SIG-M5 (cell line): ENCODE data around the gene OR5B21.

Experiments
- DNase-seq: peaks from one replicate; lab custom pipeline; 2025; lab: John Stamatoyannopoulos, UW

Gene OR5B21

DNA sequence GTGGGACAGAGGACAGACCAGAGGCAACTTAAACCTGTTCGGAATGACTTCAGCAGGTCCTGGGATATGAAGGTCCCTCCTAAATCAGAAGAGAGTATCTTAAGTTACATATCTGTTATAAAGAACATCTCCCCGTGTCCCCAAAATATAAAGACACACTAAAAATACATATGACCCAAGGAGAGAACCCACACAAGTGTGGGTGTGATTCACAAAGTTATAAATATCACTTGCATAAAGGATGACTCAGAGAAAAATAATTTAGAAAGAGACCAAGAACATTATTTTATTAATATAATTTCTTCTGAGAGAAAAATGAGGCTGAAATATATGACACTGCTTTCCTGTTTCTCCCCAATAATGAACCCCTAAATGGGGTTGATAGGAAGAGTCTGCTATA, 14.2 kb downstream of the OR5B21 start:
- DNase-seq = no peak

DNA sequence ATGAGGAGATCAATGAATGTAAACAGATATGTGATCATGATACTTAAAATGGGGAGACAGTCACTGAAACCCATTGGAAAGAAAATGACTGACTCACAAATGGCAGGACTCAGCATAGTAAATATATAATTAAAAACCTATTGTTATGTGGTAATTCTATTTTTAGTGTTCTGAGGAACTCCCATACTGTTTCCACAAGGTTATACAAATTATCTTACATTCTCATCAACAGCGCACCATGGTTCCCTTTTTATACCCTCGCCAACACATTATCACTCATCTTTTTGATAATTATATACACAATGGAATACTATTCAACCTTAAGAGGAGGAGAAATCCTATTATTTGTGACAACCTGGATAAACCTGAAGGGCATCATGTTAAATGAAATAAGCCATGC, 17.1 kb downstream of the OR5B21 start:
- DNase-seq = no peak

DNA sequence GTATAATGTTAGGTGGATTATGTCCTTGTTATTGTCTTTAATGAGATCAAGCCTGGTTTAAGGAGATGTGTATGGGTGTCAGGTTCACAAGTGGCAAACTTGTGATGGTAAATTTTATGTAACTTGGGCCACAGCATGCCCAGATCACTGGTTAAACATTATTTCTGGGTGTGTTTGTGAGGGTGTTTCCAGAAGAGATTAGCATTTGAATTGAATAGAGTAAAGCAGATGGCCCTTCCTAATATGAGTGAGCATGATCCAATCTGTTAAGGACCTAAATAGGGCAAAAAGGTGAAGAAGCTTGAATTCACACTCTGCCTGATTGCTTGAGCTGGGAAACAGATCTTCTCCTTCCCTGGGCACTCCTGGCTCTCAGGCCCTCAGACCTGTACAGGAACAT, 20.7 kb downstream of the OR5B21 start:
- no peak for DNase-seq

DNA sequence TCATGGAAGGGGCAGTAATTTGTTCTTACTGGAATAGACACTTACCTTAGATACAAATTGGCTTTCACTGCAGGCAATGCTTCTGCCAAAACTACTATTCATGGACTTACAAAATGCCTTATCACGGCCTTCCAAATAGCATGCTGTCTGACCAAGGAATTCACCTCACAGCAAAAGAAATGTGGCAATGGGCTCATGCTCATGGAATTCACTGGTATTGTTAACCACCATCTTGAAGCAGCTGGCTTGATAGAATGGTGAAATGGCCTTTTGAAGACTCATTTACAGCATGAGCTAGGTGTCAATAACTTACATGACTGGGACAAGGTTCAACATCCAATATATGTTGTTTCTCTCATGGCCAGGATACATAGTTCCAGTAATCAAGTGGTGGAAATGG, 21.9 kb downstream of the OR5B21 start:
- DNase-seq = no peak

DNA sequence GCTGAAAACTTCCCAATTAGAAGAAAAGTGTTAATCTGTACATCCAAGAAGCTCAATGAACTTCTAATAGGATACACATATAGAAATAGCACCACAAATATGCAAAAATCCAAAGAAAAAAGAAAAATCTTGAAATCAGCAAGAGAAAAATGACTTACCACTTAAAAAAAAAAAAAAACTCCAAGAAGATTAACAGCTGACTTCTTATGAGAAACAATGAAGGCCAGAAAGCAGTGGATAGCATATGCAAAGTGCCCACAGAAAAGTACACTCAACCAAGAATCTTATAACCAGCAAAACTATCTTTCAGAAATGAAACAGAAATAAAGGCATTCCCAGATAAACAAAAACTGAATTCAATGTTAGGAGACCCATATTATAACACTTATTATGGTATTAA, 36.0 kb downstream of the OR5B21 start:
- DNase-seq = no peak

DNA sequence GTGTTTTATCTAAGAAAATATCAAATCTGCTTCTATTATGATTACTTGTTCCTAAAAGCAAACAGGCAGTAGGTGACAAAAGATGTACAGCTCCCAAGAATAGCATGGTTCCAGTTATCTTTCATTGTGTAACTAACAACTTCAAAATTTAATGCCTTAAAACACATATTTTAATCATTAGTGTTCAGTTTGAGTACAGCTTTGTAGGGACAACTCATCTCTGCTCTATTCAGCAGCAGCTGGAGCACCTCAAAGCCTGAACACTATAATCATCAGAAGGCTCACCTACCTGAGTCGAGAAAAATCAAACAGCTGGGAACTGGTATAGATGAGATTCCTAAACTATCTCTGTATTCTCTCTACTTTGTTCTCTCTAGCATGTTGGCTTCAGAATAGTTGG, 41.6 kb downstream of the OR5B21 start:
- DNase-seq = no peak

DNA sequence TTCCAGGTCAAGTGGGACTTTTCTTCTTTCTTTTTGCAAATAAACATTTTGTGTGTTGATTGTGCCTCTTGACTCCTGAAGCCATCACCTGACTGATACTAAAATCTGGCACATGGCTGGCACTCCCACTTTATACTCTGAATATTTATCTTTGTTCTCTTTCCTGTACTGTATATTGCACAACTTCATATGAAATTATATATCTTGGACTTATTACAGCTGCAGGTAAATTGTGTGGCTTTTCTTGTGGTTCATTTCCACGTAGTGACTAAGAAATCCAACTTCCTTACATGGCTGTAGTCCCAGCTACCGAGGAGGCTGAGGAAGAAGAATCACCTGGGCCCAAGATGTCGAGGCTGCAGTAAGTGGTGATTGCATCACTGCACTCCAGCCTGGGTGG, 42.2 kb downstream of the OR5B21 start:
- no peak for DNase-seq
